CD14-positive monocyte (primary cell): Measurements from ENCODE around the gene SYAP1. TPM values are rescaled to one million over a fixed set of nuclear protein-coding genes. Genes with fewer than 3 reads are reported as not detected.
A peak's percentile ranks its signal among the peaks of the same experiment; 100 is the strongest.

ENCODE experiments used
- DNase-seq, 3 donors: peaks; one replicate each; pipeline ENCODE4 v3.0.0-alpha.2; 2011 to 2022
- H2AFZ ChIP-seq: 2 replicates; pipeline ENCODE4 v1.6.0; 2012; ENCODE audit warnings: mild to moderate bottlenecking, low read depth, low read length, inconsistent platforms; ENCODE audit not compliant: insufficient read depth, poor library complexity, severe bottlenecking
- H3K27ac ChIP-seq, 2 donors: 1 replicate in 1 of 2; 2 replicates in 1 of 2; pipeline ENCODE4 v1.5.1; 2012 to 2013; ENCODE audit warnings: low read length in 2 of 2, control low read depth in 1 of 2, inconsistent platforms in 1 of 2, low read depth in 1 of 2, mild to moderate bottlenecking in 1 of 2
- H3K27me3 ChIP-seq, 2 donors: one replicate each; pipeline versions ENCODE4 v1.6.0 to v1.6.1; 2011 to 2013; ENCODE audit warnings: low read length in 2 of 2; ENCODE audit not compliant: control insufficient read depth in 2 of 2, insufficient read depth in 2 of 2
- H3K36me3 ChIP-seq, 2 donors: replicated peaks in 1 of 2; 1 replicate in 1 of 2; 2 replicates in 1 of 2; pipeline versions ENCODE4 v1.5.1 to v1.6.1; 2012 to 2013; ENCODE audit warnings: low read length in 2 of 2, control low read depth in 1 of 2, inconsistent platforms in 1 of 2, mild to moderate bottlenecking in 1 of 2; ENCODE audit not compliant: insufficient read depth in 2 of 2, control insufficient read depth in 1 of 2
- H3K4me1 ChIP-seq, 2 donors: 1 replicate in 1 of 2; 2 replicates in 1 of 2; pipeline versions ENCODE4 v1.5.1 to v1.6.1; 2012 to 2013; ENCODE audit warnings: low read length in 2 of 2, control low read depth in 1 of 2, inconsistent platforms in 1 of 2, mild to moderate bottlenecking in 1 of 2, moderate library complexity in 1 of 2; ENCODE audit not compliant: insufficient read depth in 2 of 2, control insufficient read depth in 1 of 2
- H3K4me2 ChIP-seq: replicated peaks from 2 replicates; pipeline ENCODE3; 2012; ENCODE audit warnings: low read length, moderate library complexity, mild to moderate bottlenecking; ENCODE audit not compliant: poor library complexity, severe bottlenecking; ENCODE audit errors: extremely low read depth
- H3K4me3 ChIP-seq, 3 experiments: fragments of 200-600 bp in 1 of 3; sonication (generic) in 1 of 3; replicated peaks in 1 of 3; 1 replicate in 2 of 3; 2 replicates in 1 of 3; pipeline ENCODE4 v1.5.1; 2011 to 2013; ENCODE audit warnings: low read length in 3 of 3, mild to moderate bottlenecking in 3 of 3, control low read depth in 2 of 3, low read depth in 2 of 3, inconsistent platforms in 1 of 3, moderate library complexity in 1 of 3
- H3K79me2 ChIP-seq: 2 replicates; pipeline ENCODE4 v1.6.0; 2012; ENCODE audit warnings: mild to moderate bottlenecking, control low read depth, inconsistent platforms, low read length, moderate library complexity; ENCODE audit not compliant: insufficient read depth
- H3K9ac ChIP-seq: 2 replicates; pipeline ENCODE4 v1.6.0; 2017; ENCODE audit warnings: low read length, mild to moderate bottlenecking; ENCODE audit not compliant: insufficient read depth, poor library complexity, severe bottlenecking
- H3K9me3 ChIP-seq, 2 donors: replicated peaks in 1 of 2; 1 replicate in 1 of 2; 2 replicates in 1 of 2; pipeline versions ENCODE4 v1.5.1 to v1.6.1; 2012 to 2013; ENCODE audit warnings: low read length in 2 of 2, control low read depth in 1 of 2; ENCODE audit not compliant: control insufficient read depth in 1 of 2, insufficient read depth in 1 of 2
- H4K20me1 ChIP-seq: 2 replicates; pipeline ENCODE4 v1.6.0; 2012; ENCODE audit warnings: mild to moderate bottlenecking, low read length, control low read depth, moderate library complexity; ENCODE audit not compliant: insufficient read depth
- H3K27ac Mint-ChIP-seq, 7 donors: one replicate each; pipeline ENCODE4 v1.8.0; 2020; ENCODE audit warnings: mild to moderate bottlenecking in 7 of 7, mixed read lengths in 7 of 7, moderate library complexity in 6 of 7, inconsistent platforms in 2 of 7
- H3K27me3 Mint-ChIP-seq, 3 donors: one replicate each; pipeline ENCODE4 v1.8.0; 2021 to 2022; ENCODE audit warnings: low read depth in 3 of 3, mild to moderate bottlenecking in 3 of 3, mixed read lengths in 3 of 3, moderate library complexity in 3 of 3, inconsistent platforms in 1 of 3
- H3K36me3 Mint-ChIP-seq, 2 donors: one replicate each; pipeline ENCODE4 v1.8.0; 2020; ENCODE audit warnings: mixed read lengths in 2 of 2, inconsistent platforms in 1 of 2, mild to moderate bottlenecking in 1 of 2
- H3K4me1 Mint-ChIP-seq: one replicate; pipeline ENCODE4 v1.8.0; 2020; ENCODE audit warnings: mild to moderate bottlenecking, mixed read lengths
- H3K4me3 Mint-ChIP-seq, 2 donors: one replicate each; pipeline ENCODE4 v1.8.0; 2020; ENCODE audit warnings: mild to moderate bottlenecking in 2 of 2, mixed read lengths in 2 of 2, moderate library complexity in 1 of 2
- H3K9me3 Mint-ChIP-seq, 7 donors: one replicate each; pipeline ENCODE4 v1.8.0; 2020 to 2022; ENCODE audit warnings: mixed read lengths in 7 of 7, mild to moderate bottlenecking in 6 of 7, moderate library complexity in 6 of 7, inconsistent platforms in 2 of 7
- WGBS: methylation state at CpG from one replicate; pipeline ENCODE4 v1.1.5; 2013; ENCODE audit warnings: missing lambda C conversion rate; ENCODE audit not compliant: insufficient coverage; 5-methylcytosine and 5-hydroxymethylcytosine counted together
- intact Hi-C, 2 donors: fragments of 100-400 bp; cut with micrococcal nuclease; formaldehyde crosslinking; loops; one replicate each; pipeline versions ENCODE4 v1.15.0 to v1.15.1; 2023
- polyA minus RNA-seq: library from RNA; depleted of rRNA, polyadenylated mRNA; stranded (reverse); fragments of >200 nt; gene quantifications from 2 replicates; pipeline ENCODE4 v1.2.3, GENCODE V29; 2012
- polyA plus RNA-seq, 3 donors: library from polyadenylated mRNA; depleted of rRNA in 1 of 3; unstranded in 2 of 3; stranded (reverse) in 1 of 3; fragments of 300-500 nt in 2 of 3; fragments of >200 nt in 1 of 3; fragmentation: Illumina TruSeq in 2 of 3; gene quantifications; 1 replicate in 2 of 3; 2 replicates in 1 of 3; pipeline ENCODE4 v1.2.3, GENCODE V29; 2012 to 2021
- total RNA-seq, 12 experiments: library from RNA in 1 of 12; stranded (reverse) in 1 of 12; fragments of 120-200 nt in 1 of 12; gene quantifications; one replicate each; pipeline ENCODE4 v1.2.4 and lab custom pipeline; 2013 to 2026; ENCODE audit warnings: mixed read lengths in 6 of 12, inconsistent platforms in 1 of 12
- TF ChIP-seq, protein P1 (sequence below): fragments of 200-600 bp; IDR thresholded peaks from one replicate; pipeline ENCODE4 v1.8.0; 2022; ENCODE audit warnings: antibody characterized with exemption, mild to moderate bottlenecking

The SYAP1 gene, protein sequence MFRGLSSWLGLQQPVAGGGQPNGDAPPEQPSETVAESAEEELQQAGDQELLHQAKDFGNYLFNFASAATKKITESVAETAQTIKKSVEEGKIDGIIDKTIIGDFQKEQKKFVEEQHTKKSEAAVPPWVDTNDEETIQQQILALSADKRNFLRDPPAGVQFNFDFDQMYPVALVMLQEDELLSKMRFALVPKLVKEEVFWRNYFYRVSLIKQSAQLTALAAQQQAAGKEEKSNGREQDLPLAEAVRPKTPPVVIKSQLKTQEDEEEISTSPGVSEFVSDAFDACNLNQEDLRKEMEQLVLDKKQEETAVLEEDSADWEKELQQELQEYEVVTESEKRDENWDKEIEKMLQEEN
- 18.7 TPM for total RNA-seq (2013)
- polyA plus RNA-seq (1 to 10 TPM; 4.2 to 9.0 (median 7.1) TPM), polyA minus RNA-seq (10.3 and 15.4 TPM in 2 replicates), total RNA-seq (lab: John Stamatoyannopoulos, UW) (28.0 to 166 (median 125) reads per million in 11 experiments)

DNA sequence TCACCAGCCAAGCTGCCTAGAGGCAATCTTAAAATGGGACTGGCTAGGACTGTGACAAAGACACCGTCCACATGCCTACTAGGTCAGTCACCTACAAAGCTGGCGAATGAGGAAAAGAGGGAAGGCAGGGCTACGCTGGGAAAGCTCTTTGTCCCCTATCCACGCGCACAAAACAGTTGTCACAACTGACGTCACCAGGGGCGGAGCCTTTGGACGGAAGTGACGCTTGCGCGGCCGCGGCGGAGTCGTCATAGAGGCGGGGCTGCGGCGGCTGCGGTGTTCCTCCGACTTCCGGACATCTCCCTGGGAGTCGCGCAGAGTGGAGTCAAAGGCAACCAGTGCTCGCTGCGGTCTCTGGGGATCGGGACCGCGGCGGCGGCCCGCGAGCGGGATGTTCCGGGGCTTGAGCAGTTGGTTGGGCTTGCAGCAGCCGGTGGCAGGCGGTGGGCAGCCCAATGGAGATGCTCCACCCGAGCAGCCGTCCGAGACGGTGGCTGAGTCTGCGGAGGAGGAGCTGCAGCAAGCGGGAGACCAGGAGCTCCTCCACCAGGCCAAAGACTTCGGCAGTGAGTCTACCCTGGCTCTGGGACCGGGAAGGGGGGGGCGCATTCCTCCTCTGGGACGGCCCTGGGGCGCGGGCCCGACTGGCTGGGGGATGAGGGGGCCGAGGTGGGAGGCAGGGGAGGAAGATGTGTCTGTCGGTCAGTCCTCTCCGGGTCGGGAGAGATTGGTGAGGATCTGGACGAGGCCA is at the start of gene SYAP1:
TSS of gene SYAP1 (plus strand) at position 279 of the 751 bp plus-strand sequence. CDS start at position 392, 113 bp downstream.
- Mint-ChIP-seq H3K9me3 (peaks cover 0 to 18% (median 12%) of the 10 kb centered on the region in 7 donors), H3K4me1 (peaks cover 20% of the 10 kb centered on the region), H3K36me3 (peaks cover 6 to 8% of the 10 kb centered on the region in 2 donors), H3K27me3 (peaks cover 0 to 49% (median under 1%) of the 10 kb centered on the region in 3 donors), H3K4me3 (peak within 1 kb of the TSS; percentile 87 to 91), H3K27ac (peak within 1 kb of the TSS; percentile 93 to 98 (median 97))
- Histone ChIP-seq H2AFZ (peak within 1 kb of the TSS; percentile 71), H3K27ac (peak within 1 kb of the TSS; percentile 90 to 93), H3K4me2 (peak within 1 kb of the TSS; percentile 81), H3K4me3 (peak within 1 kb of the TSS; percentile 58 to 92 (median 88)), H3K79me2 (peaks cover 37% of the 10 kb centered on the region), H3K27me3 (peaks cover 0 to 1% of the 10 kb centered on the region in 2 donors), H3K9ac (peak within 1 kb of the TSS; percentile 81), H3K4me1 (peaks cover 9 to 28% of the 10 kb centered on the region in 2 donors), H4K20me1 (peaks cover 14% of the 10 kb centered on the region), H3K9me3 (peaks cover 0 to 13% of the 10 kb centered on the region in 2 donors), H3K36me3 (no peaks in the 10 kb centered on the region)
- intact Hi-C loops: loop anchor here in 1 of 2 donors (10.0 kb wide), 1 partner anchor 1045 kb away; no protein-coding TSS in a partner anchor
- TF ChIP-seq, protein P1, sequence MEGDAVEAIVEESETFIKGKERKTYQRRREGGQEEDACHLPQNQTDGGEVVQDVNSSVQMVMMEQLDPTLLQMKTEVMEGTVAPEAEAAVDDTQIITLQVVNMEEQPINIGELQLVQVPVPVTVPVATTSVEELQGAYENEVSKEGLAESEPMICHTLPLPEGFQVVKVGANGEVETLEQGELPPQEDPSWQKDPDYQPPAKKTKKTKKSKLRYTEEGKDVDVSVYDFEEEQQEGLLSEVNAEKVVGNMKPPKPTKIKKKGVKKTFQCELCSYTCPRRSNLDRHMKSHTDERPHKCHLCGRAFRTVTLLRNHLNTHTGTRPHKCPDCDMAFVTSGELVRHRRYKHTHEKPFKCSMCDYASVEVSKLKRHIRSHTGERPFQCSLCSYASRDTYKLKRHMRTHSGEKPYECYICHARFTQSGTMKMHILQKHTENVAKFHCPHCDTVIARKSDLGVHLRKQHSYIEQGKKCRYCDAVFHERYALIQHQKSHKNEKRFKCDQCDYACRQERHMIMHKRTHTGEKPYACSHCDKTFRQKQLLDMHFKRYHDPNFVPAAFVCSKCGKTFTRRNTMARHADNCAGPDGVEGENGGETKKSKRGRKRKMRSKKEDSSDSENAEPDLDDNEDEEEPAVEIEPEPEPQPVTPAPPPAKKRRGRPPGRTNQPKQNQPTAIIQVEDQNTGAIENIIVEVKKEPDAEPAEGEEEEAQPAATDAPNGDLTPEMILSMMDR: no peak
- peak; percentile 86 to 94 (median 93) for DNase-seq
- 0% methylated on average over 32 of the region's 54 CpGs for WGBS

DNA sequence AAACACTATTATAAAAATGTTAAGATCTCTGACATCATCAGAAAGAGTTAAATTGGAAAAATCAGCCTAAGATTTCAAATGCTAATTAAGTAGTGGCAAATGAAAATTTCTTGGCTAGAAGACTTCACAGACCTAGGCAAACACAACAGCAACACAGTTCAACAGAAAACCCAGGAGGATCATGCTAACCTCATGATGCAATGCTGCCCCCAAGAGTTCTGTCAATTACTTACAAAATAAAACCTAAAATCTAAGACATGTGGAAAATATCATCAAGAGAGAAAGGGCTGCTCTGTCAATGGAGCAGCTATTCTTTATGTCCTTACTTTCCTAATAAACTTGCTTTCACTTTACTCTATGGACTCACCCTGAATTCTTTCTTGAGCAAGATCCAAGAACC is 48.4 kb upstream of the SYAP1 start:
- no peak overlapping the region for H2AFZ ChIP-seq
- no peak overlapping the region for H3K4me3 ChIP-seq
- no peak overlapping the region for H3K4me3 Mint-ChIP-seq
- peaks cover 0 to 25% (median 0%) of the 10 kb centered on the region in 3 donors for H3K27me3 Mint-ChIP-seq
- H3K79me2 ChIP-seq: no peaks in the 10 kb centered on the region
- TF ChIP-seq, protein P1: no peak
- H3K27ac ChIP-seq: no peak overlapping the region
- no peaks in the 10 kb centered on the region for H3K9me3 ChIP-seq
- no peaks in the 10 kb centered on the region for H3K4me1 ChIP-seq
- no peak overlapping the region for H3K9ac ChIP-seq
- intact Hi-C loops: no loop called here
- H3K27me3 ChIP-seq: peaks cover 0 to 5% of the 10 kb centered on the region in 2 donors
- no peaks in the 10 kb centered on the region for H3K4me1 Mint-ChIP-seq
- no peak overlapping the region for H3K4me2 ChIP-seq
- H3K27ac Mint-ChIP-seq: no peak overlapping the region
- no peak for DNase-seq
- peaks cover 0 to 8% of the 10 kb centered on the region in 2 donors for H3K36me3 ChIP-seq
- H3K36me3 Mint-ChIP-seq: peaks cover 9 to 12% of the 10 kb centered on the region in 2 donors
- H4K20me1 ChIP-seq: no peaks in the 10 kb centered on the region
- H3K9me3 Mint-ChIP-seq: peaks cover 0 to 3% (median 0%) of the 10 kb centered on the region in 7 donors
